Kidney (tissue), 14 donors: ENCODE data around the gene ANO1. TPM values are rescaled to one million over a fixed set of nuclear protein-coding genes. Genes with fewer than 3 reads are reported as not detected.

ENCODE experiments used
- DNase-seq, 5 donors: peaks; one replicate each; pipeline ENCODE4 v3.0.0-alpha.2; 2013 to 2020
- FAIRE-seq: peaks from 2 replicates; lab custom pipeline; 2012; peaks lifted over from hg19 to GRCh38; lab: Jason Lieb, UNC
- H3K27ac ChIP-seq, 2 donors: one replicate each; pipeline ENCODE4 v1.7.0; 2013; ENCODE audit warnings: low read depth in 2 of 2, low read length in 2 of 2, inconsistent platforms in 1 of 2
- H3K27me3 ChIP-seq: one replicate; pipeline ENCODE4 v1.7.1; 2013; ENCODE audit warnings: low read length, inconsistent platforms; ENCODE audit not compliant: control insufficient read depth, insufficient read depth
- H3K36me3 ChIP-seq, 3 donors: one replicate each; pipeline versions ENCODE4 v1.7.0 to v1.7.1; 2013; ENCODE audit warnings: low read length in 3 of 3, control low read depth in 1 of 3, inconsistent platforms in 1 of 3; ENCODE audit not compliant: insufficient read depth in 3 of 3, control insufficient read depth in 2 of 3
- H3K4me1 ChIP-seq, 3 donors: one replicate each; pipeline versions ENCODE4 v1.7.0 to v1.7.1; 2013; ENCODE audit warnings: low read length in 3 of 3, inconsistent platforms in 1 of 3, low read depth in 1 of 3; ENCODE audit not compliant: control insufficient read depth in 2 of 3, insufficient read depth in 2 of 3
- H3K4me3 ChIP-seq, 3 donors: one replicate each; pipeline versions ENCODE4 v1.7.0 to v1.8.1; 2013; ENCODE audit warnings: low read length in 3 of 3, control low read depth in 1 of 3, inconsistent platforms in 1 of 3
- H3K9ac ChIP-seq, 3 donors: one replicate each; pipeline versions ENCODE4 v1.7.0 to v1.7.1; 2013; ENCODE audit warnings: low read length in 3 of 3, control low read depth in 1 of 3, inconsistent platforms in 1 of 3
- H3K9me3 ChIP-seq, 3 donors: one replicate each; pipeline versions ENCODE4 v1.7.0 to v1.7.1; 2013; ENCODE audit warnings: low read length in 3 of 3, control low read depth in 1 of 3, inconsistent platforms in 1 of 3; ENCODE audit not compliant: control insufficient read depth in 2 of 3, insufficient read depth in 1 of 3
- intact Hi-C: fragments of 100-400 bp; cut with DNase I; formaldehyde crosslinking; loops from one replicate; pipeline ENCODE4 v1.11.1; 2022
- polyA plus RNA-seq: library from polyadenylated mRNA; stranded (reverse); fragments of 350-450 nt; fragmentation: Illumina TruSeq; extraction: RNeasy Lipid Tissue Mini Kit (QIAGEN cat#74804); gene quantifications from one replicate; pipeline ENCODE4 v1.2.3, GENCODE V29; 2014; ENCODE audit warnings: low read depth, low replicate concordance; ENCODE audit not compliant: insufficient read depth
- total RNA-seq: library from RNA; stranded (reverse); fragmentation: NEBNext Ultra II Directional; extraction: Animal tissue kit (Norgen Biotek cat#: 25700); gene quantifications from one replicate; pipeline ENCODE4 v1.2.1, GENCODE V29; 2021
- TF ChIP-seq, protein P1 (sequence below): IDR thresholded peaks from 3 replicates; pipeline ENCODE4 v1.5.1; 2012; ENCODE audit warnings: mild to moderate bottlenecking, moderate library complexity, borderline replicate concordance; ENCODE audit not compliant: insufficient read depth; ENCODE audit errors: extremely low read depth
- donor health status: control.
- donor health status: control.
- donor health status: control.
- donor health status: control.
- donor health status: control.
- donor health status: DM: yes; HTN: yes; CAD: no.
- donor health status: Normal renal cell carcinoma (clear cell type).

The ANO1 gene
- total and polyA plus RNA-seq, 2 donors from 2014 or later, result 2.0 to 15.1 TPM

DNA sequence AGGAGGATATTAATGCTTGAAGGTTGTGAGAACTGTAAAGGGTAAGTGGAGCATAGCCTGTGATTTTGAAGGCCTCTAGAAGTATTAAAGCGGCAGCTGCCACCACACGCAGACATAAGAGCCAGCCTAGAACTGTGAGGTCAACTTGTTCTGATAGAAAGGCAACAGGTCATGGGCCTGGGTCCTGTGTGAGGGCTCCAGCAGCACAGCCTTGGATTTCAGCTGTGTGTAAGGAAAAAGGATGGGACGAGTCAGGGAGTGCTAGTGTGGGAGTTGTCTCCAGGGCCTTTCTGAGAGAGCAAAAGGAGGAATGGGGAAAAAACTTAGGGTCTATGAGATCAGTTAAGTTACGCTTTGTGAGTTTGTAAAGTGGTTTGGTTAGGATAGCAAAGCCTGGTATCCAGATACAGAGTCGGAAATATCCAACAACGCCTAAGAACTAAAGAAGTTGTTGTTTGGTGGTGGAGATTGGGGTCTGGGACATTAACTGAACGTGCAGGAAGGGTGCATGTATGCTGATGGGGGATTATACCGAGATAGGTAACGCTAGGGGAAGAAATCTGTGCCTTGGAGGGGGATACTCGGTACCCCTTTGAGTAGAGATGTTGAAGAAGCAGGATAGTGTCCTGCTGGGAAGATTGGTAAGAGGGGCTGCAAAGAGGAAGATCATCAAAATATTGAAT is 17.4 kb upstream of the ANO1 start:
- no peaks in the 10 kb centered on the region for H3K9me3 ChIP-seq
- no peaks in the 10 kb centered on the region for H3K36me3 ChIP-seq
- no peak for FAIRE-seq
- H3K4me3 ChIP-seq, result no peak overlapping the region
- H3K27ac ChIP-seq, result no peak overlapping the region
- intact Hi-C loops, result no loop called here
- H3K27me3 ChIP-seq, result no peaks in the 10 kb centered on the region
- H3K4me1 ChIP-seq, result no peaks in the 10 kb centered on the region
- no peak for DNase-seq
- no peak overlapping the region for H3K9ac ChIP-seq
- TF ChIP-seq, protein P1, sequence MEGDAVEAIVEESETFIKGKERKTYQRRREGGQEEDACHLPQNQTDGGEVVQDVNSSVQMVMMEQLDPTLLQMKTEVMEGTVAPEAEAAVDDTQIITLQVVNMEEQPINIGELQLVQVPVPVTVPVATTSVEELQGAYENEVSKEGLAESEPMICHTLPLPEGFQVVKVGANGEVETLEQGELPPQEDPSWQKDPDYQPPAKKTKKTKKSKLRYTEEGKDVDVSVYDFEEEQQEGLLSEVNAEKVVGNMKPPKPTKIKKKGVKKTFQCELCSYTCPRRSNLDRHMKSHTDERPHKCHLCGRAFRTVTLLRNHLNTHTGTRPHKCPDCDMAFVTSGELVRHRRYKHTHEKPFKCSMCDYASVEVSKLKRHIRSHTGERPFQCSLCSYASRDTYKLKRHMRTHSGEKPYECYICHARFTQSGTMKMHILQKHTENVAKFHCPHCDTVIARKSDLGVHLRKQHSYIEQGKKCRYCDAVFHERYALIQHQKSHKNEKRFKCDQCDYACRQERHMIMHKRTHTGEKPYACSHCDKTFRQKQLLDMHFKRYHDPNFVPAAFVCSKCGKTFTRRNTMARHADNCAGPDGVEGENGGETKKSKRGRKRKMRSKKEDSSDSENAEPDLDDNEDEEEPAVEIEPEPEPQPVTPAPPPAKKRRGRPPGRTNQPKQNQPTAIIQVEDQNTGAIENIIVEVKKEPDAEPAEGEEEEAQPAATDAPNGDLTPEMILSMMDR, result no peak

DNA sequence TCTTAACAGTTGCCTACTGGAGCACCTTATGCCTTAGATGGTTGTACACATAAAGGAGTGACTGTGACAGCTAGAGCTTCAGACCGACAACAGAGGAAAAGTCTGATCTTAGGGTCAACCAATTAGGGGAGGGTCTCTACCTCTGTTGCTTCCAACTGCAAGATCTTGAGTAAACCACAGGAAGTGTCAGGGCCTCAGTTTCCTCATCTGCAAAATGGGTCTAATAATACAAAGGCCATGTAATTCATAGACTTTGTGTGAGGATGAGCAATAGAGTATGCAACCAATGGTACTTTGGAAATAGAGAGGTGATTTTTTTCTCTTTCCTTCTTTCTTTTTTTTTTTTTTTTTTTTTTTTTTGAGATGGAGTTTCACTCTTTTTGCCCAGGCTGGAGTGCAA is 16.4 kb upstream of the ANO1 start:
- H3K36me3 ChIP-seq, result no peaks in the 10 kb centered on the region
- H3K4me3 ChIP-seq, result no peak overlapping the region
- no peaks in the 10 kb centered on the region for H3K4me1 ChIP-seq
- H3K27me3 ChIP-seq, result no peaks in the 10 kb centered on the region
- FAIRE-seq, result no peak
- TF ChIP-seq, protein P1, result no peak
- H3K9ac ChIP-seq, result no peak overlapping the region
- no peak overlapping the region for H3K27ac ChIP-seq
- no peak for DNase-seq
- intact Hi-C loops, result no loop called here
- H3K9me3 ChIP-seq, result no peaks in the 10 kb centered on the region

DNA sequence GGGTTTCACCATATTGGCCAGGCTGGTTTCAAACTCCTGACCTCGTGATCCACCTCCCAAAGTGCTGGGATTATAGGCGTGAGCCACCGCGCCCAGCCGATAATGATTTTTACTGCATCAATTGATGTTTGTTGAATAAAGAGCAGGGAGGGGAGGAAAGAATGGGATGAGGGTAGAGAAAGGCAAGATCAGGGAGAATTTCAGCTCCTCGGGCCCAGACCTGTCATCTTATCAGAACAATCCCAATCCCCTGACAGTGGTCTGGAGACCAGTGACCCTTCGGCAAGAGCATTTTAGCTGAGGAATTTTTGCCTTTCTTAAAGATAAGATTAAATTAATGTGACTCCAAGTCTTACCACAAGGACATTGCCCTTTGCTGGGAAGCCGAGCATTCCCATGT is 15.0 kb upstream of the ANO1 start:
- no peak overlapping the region for H3K9ac ChIP-seq
- TF ChIP-seq, protein P1, result no peak
- intact Hi-C loops, result no loop called here

DNA sequence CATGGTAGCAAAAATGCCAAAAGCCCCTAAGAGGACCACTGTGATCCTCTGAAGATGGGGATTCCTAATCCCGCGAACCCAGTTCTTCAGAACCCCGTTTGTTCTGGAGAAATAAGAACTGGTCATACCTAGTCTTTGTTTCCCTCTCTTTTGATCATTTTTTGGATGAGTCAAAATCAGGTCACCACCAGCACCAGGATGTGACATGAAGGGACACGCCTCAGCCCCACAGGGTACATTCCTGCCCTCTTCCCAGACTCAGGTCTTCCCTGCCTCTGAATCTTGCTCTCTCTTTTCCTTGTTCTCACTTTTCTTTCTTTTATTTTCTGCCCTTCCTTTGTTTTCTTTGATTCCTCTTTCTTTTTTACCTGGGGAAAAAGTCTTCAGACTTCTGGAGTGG is 14.6 kb upstream of the ANO1 start:
- H3K27ac ChIP-seq, result no peak overlapping the region
- TF ChIP-seq, protein P1, result no peak
- intact Hi-C loops, result no loop called here
- no peaks in the 10 kb centered on the region for H3K9me3 ChIP-seq
- DNase-seq (no peak), FAIRE-seq (no peak)
- no peaks in the 10 kb centered on the region for H3K36me3 ChIP-seq
- H3K27me3 ChIP-seq, result no peaks in the 10 kb centered on the region
- H3K4me1 ChIP-seq, result no peaks in the 10 kb centered on the region
- H3K4me3 ChIP-seq, result no peak overlapping the region
- H3K9ac ChIP-seq, result no peak overlapping the region

More for the DNA sequence above, 15.0 kb upstream of the ANO1 start:
- H3K4me1 ChIP-seq, result no peaks in the 10 kb centered on the region
- H3K36me3 ChIP-seq, result no peaks in the 10 kb centered on the region
- no peak overlapping the region for H3K27ac ChIP-seq
- DNase-seq (no peak), FAIRE-seq (no peak)
- H3K9me3 ChIP-seq, result no peaks in the 10 kb centered on the region
- no peaks in the 10 kb centered on the region for H3K27me3 ChIP-seq
- no peak overlapping the region for H3K4me3 ChIP-seq
